Pancreas (tissue), 10 donors: ENCODE data around the gene CALCOCO2. TPM values are rescaled to one million over a fixed set of nuclear protein-coding genes. Genes with fewer than 3 reads are reported as not detected.

ENCODE experiments used
- ATAC-seq, 4 donors: fragments of 200-7000 bp; cut with Tn5 transposase; one replicate each; pipeline versions ENCODE4 v1.8.0 to v1.9.1; 2020; ENCODE audit warnings: mild to moderate bottlenecking in 4 of 4, moderate library complexity in 4 of 4
- DNase-seq, 6 donors: peaks; one replicate each; pipeline ENCODE4 v3.0.0-alpha.2; 2020
- FAIRE-seq: peaks from 2 replicates; lab custom pipeline; 2012; peaks lifted over from hg19 to GRCh38; lab: Jason Lieb, UNC
- H3K27ac ChIP-seq, 4 donors: fragments of 200-600 bp; sonication (generic); 1 replicate in 3 of 4; 2 replicates in 1 of 4; pipeline versions ENCODE4 v1.5.0 to v1.8.0; 2020
- H3K27me3 ChIP-seq, 4 donors: fragments of 200-600 bp; one replicate each; pipeline ENCODE4 v1.8.0; 2021
- H3K36me3 ChIP-seq, 3 donors: fragments of 200-600 bp; sonication (generic) in 1 of 3; one replicate each; pipeline versions ENCODE4 v1.5.0 to v1.8.0; 2020 to 2021
- H3K4me1 ChIP-seq, 3 donors: fragments of 200-600 bp; one replicate each; pipeline ENCODE4 v1.8.0; 2021
- H3K4me3 ChIP-seq, 4 donors: fragments of 200-600 bp; sonication (generic) in 2 of 4; one replicate each; pipeline versions ENCODE4 v1.5.0 to v1.8.0; 2020 to 2021
- H3K9me3 ChIP-seq, 4 donors: fragments of 200-600 bp; one replicate each; pipeline ENCODE4 v1.8.0; 2021
- CTCF ChIP-seq, 4 donors: fragments of 200-600 bp; sonication (generic) in 3 of 4; IDR thresholded peaks; one replicate each; pipeline versions ENCODE4 v1.5.0 to v1.8.0; 2021; ENCODE audit warnings: antibody characterized with exemption in 4 of 4
- WGBS, 2 donors: extraction: QIAGEN DNeasy Blood & Tissue Kit; methylation state at CpG; one replicate each; pipeline ENCODE4 v1.1.7; 2013; 5-methylcytosine and 5-hydroxymethylcytosine counted together
- intact Hi-C, 3 donors: fragments of 100-400 bp; cut with DNase I; formaldehyde crosslinking; loops; one replicate each; pipeline versions ENCODE4 v1.11.1 to v1.14.2; 2022
- polyA plus RNA-seq, 2 donors: library from polyadenylated mRNA; stranded (reverse); fragments of 200-250 nt; gene quantifications; one replicate each; pipeline ENCODE4 v1.2.3, GENCODE V29; 2013
- total RNA-seq, 6 donors: library from RNA; stranded (reverse); fragmentation: NEBNext Ultra II Directional in 4 of 6; extraction: Animal tissue kit (Norgen Biotek cat#: 25700) in 4 of 6; gene quantifications; one replicate each; pipeline versions ENCODE4 v1.2.1 to v1.2.4, GENCODE V29; 2021 to 2023
- donor health status: healthy with polysubstance abuse.
- donor health status: DM: no; HTN: no; CAD: no; lungs with moderate emphysema.
- donor health status: DM: no; HTN: no; CAD: no.
- donor health status: control.
- donor health status: control.
- donor health status: Bipolar disorder and iron deficiency.
- donor health status: DM: yes; HTN: yes; CAD: no.
- donor health status: DM: no; HTN: no; CAD: no.
- donor health status: DM: no; HTN: no; CAD: no.
- donor health status: DM: yes; HTN: yes; CAD: no.

CALCOCO2 gene
- total and polyA plus RNA-seq, 8 donors: 31.2 to 66.0 (median 57.4) TPM

- WGBS, 2 donors: 59 to 74% methylated on average over 3 of the region's 3 CpGs
- FAIRE-seq: no peak
- no peak for TF ChIP-seq CTCF (IDR thresholded peaks at IDR 0.05)
- ATAC-seq: no peak
- H3K36me3 ChIP-seq: peaks cover 0 to 8% (median 0%) of the 10 kb centered on the region in 3 donors
- no peak for DNase-seq
- H3K9me3 ChIP-seq: no peaks in the 10 kb centered on the region
- no peaks in the 10 kb centered on the region for H3K27me3 ChIP-seq
- H3K4me1 ChIP-seq: peaks cover 5 to 18% (median 9%) of the 10 kb centered on the region in 3 donors
- H3K4me3 ChIP-seq: no peak overlapping the region
- no peak overlapping the region for H3K27ac ChIP-seq
- intact Hi-C loops: no loop called here
These were observed 64.1 kb downstream of the CALCOCO2 start for GRCh38 chr17:48894886-48895285.

GRCh38 chr17:48901241-48901640 is 70.4 kb downstream of the CALCOCO2 start:
- Histone ChIP-seq H3K9me3 (no peaks in the 10 kb centered on the region), H3K27me3 (no peaks in the 10 kb centered on the region), H3K4me3 (no peak overlapping the region), H3K36me3 (no peaks in the 10 kb centered on the region), H3K4me1 (no peaks in the 10 kb centered on the region), H3K27ac (no peak overlapping the region)
- ATAC-seq (no peak), DNase-seq (no peak), FAIRE-seq (no peak)
- WGBS, 2 donors: 13 to 14% methylated on average over 1 of the region's 1 CpG
- intact Hi-C loops: no loop called here
- no peak for TF ChIP-seq CTCF (IDR thresholded peaks at IDR 0.05)

GRCh38 chr17:48903401-48903800 is 72.6 kb downstream of the CALCOCO2 start:
- ATAC-seq (no peak), DNase-seq (no peak), FAIRE-seq (no peak)
- intact Hi-C loops: no loop called here
- Histone ChIP-seq H3K4me3 (no peak overlapping the region), H3K36me3 (no peaks in the 10 kb centered on the region), H3K27me3 (no peaks in the 10 kb centered on the region), H3K27ac (no peak overlapping the region), H3K4me1 (peaks cover 0 to 5% (median 3%) of the 10 kb centered on the region in 3 donors), H3K9me3 (no peaks in the 10 kb centered on the region)
- no peak for TF ChIP-seq CTCF (IDR thresholded peaks at IDR 0.05)
- 82 to 94% methylated on average over 1 of the region's 1 CpG for WGBS, 2 donors

GRCh38 chr17:48904428-48904827 is 73.6 kb downstream of the CALCOCO2 start:
- WGBS, 2 donors: 81 to 89% methylated on average over 7 of the region's 7 CpGs

More at GRCh38 chr17:48904428-48904827, 73.6 kb downstream of the CALCOCO2 start:
- FAIRE-seq (no peak), ATAC-seq (no peak), DNase-seq (no peak)
- Histone ChIP-seq H3K27me3 (no peaks in the 10 kb centered on the region), H3K4me3 (no peak overlapping the region), H3K9me3 (no peaks in the 10 kb centered on the region), H3K36me3 (no peaks in the 10 kb centered on the region), H3K4me1 (peaks cover 0 to 5% (median 3%) of the 10 kb centered on the region in 3 donors), H3K27ac (no peak overlapping the region)
- no peak for TF ChIP-seq CTCF (IDR thresholded peaks at IDR 0.05)
- intact Hi-C loops: no loop called here
